Left lobe of liver (tissue), 2 donors: ENCODE measurements around the gene CDX1. TPM values are rescaled to one million over a fixed set of nuclear protein-coding genes. Genes with fewer than 3 reads are reported as not detected.

Experiments used
- ATAC-seq: fragments of 200-7000 bp; cut with Tn5 transposase; one replicate; pipeline ENCODE4 v1.9.1; 2020; ENCODE audit warnings: mild to moderate bottlenecking, moderate library complexity
- DNase-seq: peaks from one replicate; pipeline ENCODE4 v3.0.0-alpha.2; 2020; ENCODE audit warnings: low spot score
- total RNA-seq: library from RNA; stranded (reverse); gene quantifications from one replicate; pipeline ENCODE4 v1.2.1, GENCODE V29; 2021
- donor health status: DM: no; HTN: no; CAD: no; lungs with moderate emphysema.
- donor health status: DM: no; HTN: yes; CAD: no.

The CDX1 gene
- total RNA-seq, 1 donor from 2014 or later = 0.15 TPM

DNA sequence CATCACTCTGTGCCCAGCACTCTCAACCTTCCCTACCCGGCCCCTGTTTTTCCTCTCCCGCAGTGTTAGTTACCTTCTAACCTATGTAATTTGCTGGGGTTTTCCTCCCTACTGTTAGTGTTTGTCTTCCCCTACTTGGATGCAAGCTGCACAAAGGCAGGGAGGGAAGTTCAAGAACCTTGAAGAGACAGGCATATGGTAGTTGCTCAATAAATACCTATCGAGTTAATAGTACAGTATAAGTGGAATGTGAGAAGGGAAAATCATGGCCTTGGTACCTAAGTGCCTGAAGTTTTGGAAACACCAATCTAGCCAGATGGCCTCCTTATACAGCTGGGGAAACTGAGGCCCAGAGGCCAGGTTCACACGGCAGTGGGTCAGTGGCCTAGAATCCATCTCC lies 35.1 kb upstream of the CDX1 start:
- ATAC-seq (no peak), DNase-seq (no peak)

DNA sequence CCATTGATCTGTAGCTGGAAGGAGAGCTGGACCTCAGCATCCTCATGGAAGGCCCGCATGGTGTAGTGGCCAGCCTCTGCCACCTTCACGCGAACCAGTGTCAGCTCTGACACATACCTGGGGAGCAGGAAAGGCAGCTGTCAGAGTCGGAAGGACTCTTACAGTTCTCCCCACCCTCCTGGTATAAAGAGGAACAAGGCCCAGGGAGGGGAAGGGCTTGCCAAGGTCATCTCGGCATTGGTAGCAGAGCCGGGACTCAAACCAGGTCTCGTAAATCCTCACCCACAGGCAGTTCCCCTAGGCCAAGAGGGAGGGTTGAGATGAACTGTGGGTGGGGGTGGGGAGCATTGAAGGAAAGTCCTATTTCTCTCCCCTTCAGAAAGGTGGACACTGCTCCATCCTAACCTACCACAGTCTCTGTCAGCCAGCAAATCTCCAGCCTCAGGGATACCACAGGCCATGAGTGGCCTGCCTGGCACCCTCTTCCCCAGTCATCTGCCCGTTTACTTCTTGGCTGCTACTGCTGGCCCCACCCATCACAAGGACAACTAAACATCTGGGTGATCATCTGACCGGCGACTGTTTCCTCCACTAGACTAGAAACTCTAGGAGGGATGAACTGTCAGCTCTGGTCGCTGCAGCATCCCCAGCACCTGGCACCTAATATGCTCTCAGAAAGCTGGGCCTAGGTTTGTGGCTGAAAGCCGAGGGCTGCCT lies 34.4 kb upstream of the CDX1 start:
- ATAC-seq (no peak), DNase-seq (no peak)

DNA sequence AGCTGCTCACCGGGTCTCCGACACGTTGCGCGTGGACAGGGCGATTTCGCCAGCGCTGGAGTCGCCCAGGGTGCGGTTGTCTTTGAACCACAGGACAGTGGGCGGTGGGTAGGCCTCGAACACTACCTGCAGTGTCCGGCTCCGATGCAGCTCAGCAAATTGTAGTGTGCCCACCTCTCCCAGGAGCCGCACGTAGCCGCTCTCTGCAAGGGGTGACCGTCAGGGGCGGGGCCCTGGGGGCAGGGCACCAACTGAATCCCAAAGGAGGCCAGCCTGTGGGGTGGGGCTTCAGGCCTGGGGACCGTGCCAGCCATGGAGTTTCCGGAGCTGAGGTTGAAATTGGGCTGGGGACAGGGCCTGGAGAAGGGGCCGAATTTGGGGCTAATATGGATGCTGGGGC lies 33.8 kb upstream of the CDX1 start:
- ATAC-seq = no peak
- DNase-seq = no peak

DNA sequence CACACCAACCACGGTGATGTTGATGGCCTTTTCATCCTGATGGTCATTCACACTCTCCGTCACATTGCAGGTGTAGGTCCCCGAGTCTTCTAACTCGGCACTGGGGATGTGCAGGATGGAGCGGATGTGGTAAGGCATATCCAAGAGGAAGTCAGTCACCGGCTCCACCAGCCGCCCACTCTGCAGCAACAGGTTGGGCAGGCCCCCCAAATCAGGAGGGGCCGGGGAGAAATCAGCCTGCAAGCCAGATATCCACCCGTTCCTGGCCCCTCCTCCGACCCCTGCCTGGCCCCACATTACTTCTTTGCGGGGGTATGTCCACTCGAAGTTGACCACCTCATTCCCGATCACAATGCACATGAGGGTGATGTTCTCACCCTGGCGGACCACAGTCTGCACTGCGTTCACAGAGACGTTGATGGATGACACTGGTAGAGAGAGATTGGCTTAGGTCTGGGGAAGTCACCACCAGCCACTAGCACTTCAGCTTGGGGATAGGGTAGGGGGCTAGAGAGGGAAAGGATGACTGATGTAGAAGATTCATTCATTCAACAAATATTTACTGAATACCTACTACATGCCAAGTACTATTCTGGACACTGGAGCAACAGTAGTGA lies 32.9 kb upstream of the CDX1 start:
- DNase-seq (no peak), ATAC-seq (no peak)

DNA sequence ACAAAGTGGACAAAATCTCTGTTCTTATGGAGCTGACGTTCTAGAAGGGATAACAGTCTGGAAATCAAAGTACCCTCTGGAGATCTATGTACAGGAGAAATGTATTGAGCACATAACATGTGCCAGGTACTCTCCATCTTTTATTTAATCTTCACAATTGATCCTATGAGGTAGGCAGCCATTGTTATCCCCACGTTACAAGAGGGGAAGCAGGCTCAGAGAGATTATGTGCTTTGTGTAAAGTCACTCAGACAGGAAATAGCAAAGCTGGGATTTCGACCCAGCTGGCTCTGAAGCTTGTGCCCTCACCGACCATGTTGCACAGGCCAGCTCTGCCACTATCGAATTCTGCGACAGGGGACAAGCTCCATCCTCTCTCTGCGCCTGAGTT lies 32.4 kb upstream of the CDX1 start:
- no peak for DNase-seq

DNA sequence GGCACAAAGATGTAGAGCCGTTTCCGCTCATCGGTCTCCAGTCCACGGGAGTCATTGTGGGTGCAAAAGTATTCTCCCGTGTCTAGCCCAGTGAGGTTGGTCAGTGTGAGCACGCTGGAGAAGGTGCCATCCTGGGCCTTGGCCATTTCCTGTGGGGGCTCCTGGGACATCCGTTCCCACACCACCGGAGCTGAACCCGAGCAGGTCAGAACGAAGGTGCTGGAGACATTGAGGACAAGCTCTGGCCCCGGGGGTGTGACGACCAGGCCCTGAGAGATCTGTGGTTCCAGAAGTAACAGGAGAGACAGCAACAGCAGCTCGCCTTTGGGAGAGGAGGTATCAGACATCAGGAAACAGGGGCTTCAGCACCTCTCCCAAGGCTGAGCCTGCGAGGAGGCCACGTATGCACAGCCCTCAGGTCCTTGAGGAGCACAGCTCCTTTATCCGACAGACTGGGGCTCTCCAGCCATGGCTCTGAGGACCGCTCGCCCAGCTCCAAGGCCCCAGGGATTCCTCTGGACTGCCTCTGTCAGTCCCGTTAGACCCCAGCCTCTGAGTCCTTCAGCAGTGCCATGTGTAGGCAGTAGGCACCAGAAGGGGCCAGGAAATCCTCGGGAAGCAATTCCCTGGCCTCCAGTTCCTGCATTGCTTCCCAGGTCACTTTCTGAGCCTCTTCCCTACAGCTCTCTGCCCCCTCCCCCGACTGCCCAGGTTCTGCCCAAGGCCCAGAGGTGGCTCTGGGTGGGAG lies 30.8 kb upstream of the CDX1 start:
- ATAC-seq (no peak), DNase-seq (no peak)

More for the DNA sequence above, 32.4 kb upstream of the CDX1 start:
- no peak for ATAC-seq

DNA sequence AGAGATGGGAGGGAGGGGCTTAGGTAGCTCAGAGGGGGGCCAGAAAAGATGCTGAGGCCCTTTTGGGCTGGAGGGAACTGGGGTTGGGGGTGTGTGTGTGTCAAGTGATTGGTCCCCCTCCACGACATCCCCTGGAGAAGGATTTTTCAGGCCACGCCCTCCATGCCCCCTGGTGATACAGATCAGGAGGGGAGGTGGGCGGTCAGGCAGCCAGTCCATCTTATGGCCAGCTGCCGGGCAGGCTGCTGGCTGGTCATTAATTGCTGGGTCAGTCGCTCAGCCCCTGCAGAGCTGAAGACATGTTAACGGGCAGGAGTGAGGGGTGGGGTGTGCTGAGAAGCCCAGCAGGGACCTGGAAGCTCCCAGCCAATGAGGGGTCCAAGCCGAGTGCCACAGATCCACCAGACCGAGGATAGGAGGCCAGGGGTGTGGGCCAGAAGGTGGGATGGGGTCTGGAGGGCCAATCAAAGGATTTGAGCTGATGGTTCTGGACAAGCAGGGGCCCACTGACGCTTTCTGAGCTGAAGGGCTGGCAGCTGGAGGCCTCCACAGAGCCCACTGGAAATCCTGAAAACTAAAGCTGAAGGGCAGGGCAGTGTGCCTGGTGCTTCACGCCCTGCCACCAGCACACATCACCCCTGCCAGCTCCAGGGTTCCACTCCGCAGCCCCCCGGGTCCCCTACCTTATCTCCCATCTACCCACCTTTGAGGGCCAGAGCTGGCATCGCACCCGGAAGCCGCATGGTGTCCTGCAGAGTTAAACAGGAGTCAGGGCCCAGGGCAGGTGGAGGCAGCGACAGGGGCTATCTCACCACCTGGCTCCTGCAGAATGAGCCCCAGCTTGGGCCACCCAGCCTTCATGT lies 30.0 kb upstream of the CDX1 start:
- peak; percentile 1 for ATAC-seq
- no peak for DNase-seq

DNA sequence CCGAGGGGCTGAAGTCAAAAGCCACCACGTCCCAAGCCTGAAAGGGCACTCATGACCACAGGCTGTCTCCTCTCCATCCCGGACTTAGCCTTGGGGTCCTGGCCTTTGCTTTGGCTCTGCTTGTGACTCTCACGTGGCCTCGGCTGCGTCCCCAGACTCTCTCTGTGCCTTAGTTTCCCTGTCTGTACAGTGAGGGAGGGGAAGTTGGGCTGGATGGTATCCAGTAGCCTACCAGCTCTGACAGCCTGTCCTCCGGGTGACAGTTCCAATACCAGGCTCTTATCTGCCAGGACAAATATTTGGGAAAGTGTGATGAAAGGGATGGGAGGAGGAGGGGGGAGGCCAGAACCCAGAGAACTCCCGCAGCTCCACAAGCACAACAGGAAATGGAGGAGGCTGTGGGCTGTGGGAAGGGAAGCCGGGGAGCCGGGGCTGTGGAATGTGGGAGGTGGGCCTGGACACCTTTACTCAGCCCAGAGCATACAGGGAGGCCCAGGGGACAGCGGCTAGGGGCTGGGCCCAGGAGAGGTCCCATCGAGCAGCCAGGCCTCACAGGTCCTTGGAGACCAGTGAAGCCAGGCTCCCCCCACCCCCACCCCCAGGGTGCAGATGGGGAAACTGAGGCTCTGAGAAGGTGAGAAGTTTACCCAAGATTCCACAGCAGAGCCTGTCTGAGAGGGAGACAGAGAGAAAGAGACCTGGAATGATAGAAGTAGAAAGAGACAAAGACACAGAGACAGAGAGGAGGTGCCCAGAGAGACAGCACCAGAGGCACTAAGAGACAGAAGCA lies 29.2 kb upstream of the CDX1 start:
- peak; percentile 73 for ATAC-seq
- peak; percentile 85 for DNase-seq

DNA sequence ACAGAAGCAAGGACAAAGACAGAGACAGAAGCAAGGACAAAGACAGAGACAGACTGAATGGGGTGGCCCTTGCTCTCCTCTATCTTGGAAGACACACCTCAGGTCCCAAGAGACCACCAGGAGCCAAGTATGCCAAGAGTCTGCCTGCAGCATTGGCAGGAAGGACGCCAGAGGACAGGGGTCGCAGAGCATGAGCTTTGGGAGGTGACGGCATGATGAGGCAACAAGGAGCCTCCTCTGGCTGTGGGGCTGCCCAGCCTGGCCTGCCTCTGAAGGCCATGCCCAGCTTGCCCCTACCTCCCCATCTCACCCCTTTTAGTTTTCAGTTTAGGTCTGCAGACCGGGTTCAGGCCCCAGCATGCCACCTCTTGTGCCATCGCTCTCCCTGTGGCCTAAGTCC lies 28.6 kb upstream of the CDX1 start:
- ATAC-seq = peak; percentile 28
- peak; percentile 69 for DNase-seq

DNA sequence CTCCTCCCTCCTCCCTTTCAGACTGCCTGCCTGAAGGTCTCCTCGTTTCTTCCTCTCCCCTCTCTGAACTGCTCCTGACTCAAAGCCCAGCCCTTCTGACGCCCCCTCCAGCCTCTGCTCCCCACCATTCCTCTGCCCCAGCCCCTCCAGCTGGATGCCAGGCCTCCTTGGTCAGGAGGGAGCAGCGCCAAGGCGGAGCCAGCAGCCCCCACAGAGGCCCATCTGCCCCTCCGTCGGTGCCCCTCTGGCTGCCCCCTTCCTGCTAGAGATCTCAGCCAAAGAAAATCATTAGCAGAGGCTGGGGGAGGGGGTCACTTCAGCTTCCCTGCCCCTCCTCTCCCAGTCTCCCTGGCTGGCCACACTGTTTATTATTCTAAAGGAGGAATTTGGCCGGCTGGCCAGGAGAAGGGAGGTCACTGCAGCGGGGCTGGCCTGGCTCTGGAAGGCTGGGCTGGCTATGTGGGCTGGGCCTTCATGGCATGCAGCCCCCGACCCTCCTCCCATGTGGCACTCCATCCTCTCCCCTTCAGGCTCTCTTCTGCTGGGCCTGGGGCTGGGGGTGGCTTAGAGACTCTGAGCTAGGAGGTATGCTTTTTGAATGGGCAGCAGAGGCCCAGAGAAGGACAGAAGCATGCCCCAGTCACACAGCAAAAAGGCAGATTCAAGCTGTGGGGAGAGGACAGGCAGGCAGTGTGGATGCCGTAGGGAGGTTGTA lies 27.9 kb upstream of the CDX1 start:
- DNase-seq = peak; percentile 86
- ATAC-seq = peak; percentile 73

DNA sequence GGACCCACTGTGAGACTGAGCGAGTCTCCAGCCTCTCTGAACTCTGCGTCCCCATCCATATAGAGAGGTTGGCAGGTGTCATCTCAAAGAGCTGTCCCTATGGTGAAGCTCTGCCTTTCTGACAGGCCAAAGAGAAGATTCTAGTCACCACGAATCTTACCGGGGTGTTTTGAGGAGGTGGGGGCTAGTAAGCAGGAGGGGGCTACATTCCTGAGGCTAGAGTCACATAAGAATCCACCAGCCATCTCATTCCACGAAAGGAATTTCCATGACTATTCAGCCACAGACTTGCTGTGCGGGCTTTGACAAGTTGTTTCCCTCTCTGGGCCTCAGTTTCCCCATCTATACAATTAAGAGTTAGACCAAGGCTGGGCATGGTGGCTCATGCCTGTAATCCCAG lies 27.2 kb upstream of the CDX1 start:
- no peak for ATAC-seq

DNA sequence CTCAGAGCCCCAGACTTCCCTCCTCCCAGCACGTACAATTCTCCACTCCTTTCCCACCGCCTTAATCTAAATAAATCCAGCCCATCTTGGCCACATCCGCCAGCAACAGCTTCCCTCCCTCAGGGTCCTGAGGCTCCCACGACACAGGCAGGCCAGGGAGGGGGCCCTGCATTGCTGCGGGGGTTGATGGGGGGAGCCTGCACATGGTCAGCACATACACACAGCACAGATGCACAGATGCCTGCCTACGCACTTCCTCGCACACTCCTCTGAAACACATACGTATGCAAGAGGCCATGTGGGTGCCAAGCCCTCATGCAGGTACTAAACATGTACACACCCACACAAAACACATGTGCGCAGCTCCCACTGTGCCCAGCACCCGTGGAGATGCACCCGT lies 25.7 kb upstream of the CDX1 start:
- no peak for ATAC-seq
- no peak for DNase-seq

More for the DNA sequence above, 27.2 kb upstream of the CDX1 start:
- DNase-seq = no peak

DNA sequence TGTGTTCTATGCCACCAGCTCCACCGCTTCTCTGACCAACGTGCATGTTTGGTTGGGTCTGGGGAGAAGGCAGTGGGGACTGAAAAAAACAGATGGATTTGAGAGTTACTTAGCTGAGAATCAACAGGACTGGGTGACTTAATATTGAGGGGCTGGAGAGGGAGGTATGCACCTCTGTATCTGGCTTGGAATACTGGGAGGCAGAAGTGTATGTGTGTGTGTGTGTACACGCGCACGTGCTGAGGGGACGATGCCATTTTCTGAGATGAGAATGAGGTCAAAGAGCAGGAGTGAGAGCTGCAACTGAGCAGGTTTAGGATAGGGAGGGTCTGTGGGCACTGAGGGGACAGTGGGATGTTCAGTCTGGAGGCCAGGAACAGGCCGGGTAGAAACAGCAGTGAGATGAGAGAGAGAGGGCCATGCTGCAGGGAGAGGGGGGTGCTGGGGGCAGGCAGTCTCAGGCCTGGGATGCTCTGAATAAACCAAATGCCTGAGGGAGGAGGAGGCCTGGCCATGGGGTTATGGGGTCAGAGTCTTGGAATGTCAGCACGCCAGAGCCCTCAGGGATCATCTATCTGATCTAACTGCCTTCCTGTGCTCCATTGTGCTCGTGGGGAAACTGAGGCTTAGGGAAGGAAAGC lies 24.9 kb upstream of the CDX1 start:
- peak; percentile 3 for ATAC-seq

DNA sequence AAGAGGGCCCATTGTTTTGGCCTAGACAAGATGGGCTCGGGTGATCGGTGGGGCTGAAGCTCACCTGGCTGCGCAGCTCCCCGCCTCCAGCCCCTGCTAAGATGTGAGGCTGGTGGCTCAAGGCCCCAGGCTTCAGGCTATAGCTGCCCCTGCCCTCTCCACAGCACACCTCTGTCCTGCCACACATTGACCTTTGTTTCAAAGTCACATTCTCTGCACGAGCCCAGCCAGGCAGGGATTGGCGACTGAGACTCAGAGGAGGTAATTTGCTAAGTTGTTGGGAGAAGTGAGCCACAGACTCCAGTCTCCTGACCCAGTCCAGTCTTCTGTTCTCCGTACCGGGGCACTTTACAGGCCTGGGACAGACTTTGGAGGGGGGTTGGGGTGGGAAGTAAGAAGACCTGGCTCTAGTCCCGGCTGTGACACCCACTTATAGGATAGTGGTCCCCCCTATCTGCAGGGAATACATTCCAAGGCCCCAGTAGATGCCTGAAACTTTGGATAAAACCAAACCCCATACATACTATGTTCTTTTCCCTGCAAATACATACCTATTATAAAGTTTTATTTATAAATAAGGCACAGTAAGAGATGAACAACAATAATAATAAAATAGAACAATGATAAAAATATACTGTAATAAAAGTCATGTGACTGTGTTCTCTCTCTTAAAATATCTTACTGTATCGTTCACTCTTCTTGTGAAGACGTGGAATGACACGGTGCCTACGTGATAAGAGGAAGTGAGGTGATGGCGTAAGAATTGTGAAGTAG lies 24.2 kb upstream of the CDX1 start:
- ATAC-seq (peak; percentile 54), DNase-seq (peak; percentile 82)

More for the DNA sequence above, 24.9 kb upstream of the CDX1 start:
- DNase-seq = no peak

DNA sequence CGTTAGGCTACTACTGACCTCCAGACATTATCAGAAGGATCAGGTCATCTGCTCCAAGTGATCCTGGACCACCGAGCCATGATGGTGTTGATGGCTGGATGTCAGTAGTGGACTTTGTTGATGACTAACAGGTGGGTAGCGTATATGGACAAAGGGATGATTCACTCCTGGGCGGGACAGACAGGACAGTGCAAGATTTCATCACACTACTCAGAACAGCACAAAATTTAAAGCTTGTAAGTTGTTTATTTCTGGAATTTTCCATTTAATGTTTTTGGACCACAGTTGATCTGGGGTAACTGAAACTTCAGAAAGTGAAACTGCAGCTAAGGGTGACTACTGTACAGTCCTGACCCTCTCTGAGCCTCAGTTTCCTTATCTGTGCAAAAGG lies 23.6 kb upstream of the CDX1 start:
- ATAC-seq (no peak), DNase-seq (no peak)

DNA sequence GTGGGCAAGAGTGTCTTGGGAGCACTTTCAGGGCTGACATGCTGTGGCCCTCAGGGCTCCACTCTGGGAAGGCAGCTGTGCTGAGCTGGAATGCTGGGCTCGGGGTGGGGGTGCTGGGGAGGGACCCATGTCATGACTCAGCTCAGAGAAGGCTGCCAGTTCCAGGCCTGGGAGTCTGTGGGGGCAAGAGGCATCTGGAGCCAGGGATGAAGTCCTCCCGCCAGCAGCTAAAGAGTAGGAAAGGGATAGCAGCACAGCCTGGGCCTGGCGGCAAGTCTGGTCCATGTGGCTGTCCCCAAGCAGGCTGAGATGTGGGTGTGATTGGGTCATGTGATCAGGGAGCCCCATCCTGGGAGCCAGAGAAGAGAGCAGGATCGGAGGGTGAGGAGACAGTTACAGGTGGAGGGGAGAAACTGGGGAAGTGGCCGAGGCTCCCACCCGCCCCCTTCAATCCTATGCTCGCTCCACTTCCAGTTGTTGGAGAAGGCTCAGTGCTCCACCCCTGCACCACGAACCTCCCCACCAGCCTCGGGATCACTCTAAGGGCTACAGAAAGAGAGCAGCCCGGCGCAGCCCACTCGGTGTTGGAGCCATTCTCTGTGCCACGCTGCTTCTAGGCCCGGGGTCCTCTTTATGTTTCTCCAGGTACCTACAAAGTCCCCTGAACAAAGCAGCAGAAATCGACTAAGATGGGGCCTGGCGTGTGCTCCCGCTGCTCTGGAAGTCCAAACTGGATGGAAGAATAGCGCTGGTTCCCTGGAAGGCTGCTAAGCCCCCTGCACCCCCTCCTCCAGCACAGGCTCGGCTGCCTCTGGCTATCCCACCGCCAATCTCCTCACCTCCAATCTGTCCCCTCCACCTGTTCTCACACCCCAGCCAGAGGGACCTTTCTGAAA lies 23.0 kb upstream of the CDX1 start:
- no peak for DNase-seq
- no peak for ATAC-seq

DNA sequence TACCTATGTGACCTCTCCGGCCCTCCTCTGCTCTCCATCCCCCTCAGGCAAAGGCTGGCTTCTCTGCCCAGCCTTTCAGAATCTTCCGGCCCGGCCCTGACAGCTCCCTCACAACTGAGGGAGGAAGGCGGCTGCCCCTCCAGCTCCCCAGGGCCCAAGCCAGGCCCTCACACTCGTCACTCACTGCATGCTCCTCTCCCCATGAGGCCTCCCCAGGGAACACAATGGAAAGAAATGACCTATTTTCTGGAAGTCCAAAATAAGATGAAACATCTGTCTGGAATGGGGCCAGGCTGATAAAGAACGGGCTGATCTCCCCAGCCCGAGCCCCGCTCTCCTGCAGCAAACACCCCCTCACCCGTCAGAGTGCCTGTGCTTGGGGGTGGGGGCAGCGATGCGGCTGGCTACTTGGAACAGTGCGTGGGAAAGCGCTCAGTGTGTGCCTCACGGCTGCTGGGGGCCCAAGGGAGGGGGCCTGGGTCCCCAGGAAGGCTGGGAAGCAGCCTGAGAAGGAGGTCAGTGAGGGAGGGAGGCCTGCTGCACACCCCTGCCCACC lies 22.3 kb upstream of the CDX1 start:
- DNase-seq = no peak
- ATAC-seq = no peak
